Heart right ventricle (tissue), 16 donors: ENCODE measurements around the gene ZNF787. TPM values are rescaled to one million over a fixed set of nuclear protein-coding genes. Genes with fewer than 3 reads are reported as not detected.

Experiments
- ATAC-seq, 8 donors: fragments of 200-7000 bp; cut with Tn5 transposase; one replicate each; pipeline ENCODE4 v1.9.1; 2020; ENCODE audit warnings: mild to moderate bottlenecking in 8 of 8, moderate library complexity in 8 of 8, moderate number of reproducible peaks in 1 of 8
- DNase-seq, 2 donors: peaks; one replicate each; pipeline ENCODE4 v3.0.0-alpha.2; 2020
- H3K27ac ChIP-seq, 10 donors: fragments of 200-600 bp; sonication (generic) in 2 of 10; one replicate each; pipeline versions ENCODE4 v1.5.0 to v1.8.0; 2020 to 2022; ENCODE audit warnings: mild to moderate bottlenecking in 3 of 10
- H3K27me3 ChIP-seq, 7 donors: fragments of 200-600 bp; one replicate each; pipeline ENCODE4 v1.8.0; 2021 to 2022; ENCODE audit warnings: mild to moderate bottlenecking in 2 of 7
- H3K36me3 ChIP-seq, 9 donors: fragments of 200-600 bp; sonication (generic) in 1 of 9; one replicate each; pipeline versions ENCODE4 v1.5.0 to v1.8.0; 2020 to 2022; ENCODE audit warnings: mild to moderate bottlenecking in 2 of 9
- H3K4me1 ChIP-seq, 9 donors: fragments of 200-600 bp; sonication (generic) in 1 of 9; one replicate each; pipeline versions ENCODE4 v1.5.0 to v1.8.0; 2020 to 2022; ENCODE audit warnings: mild to moderate bottlenecking in 4 of 9
- H3K4me3 ChIP-seq, 10 donors: fragments of 200-600 bp; sonication (generic) in 2 of 10; one replicate each; pipeline versions ENCODE4 v1.5.0 to v1.8.0; 2020 to 2022; ENCODE audit warnings: mild to moderate bottlenecking in 7 of 10, moderate library complexity in 2 of 10
- H3K9me3 ChIP-seq, 11 donors: fragments of 200-600 bp in 10 of 11; sonication (generic) in 2 of 11; one replicate each; pipeline versions ENCODE4 v1.5.0 to v1.8.0; 2013 to 2022; ENCODE audit warnings: mild to moderate bottlenecking in 2 of 11, control low read depth in 1 of 11, moderate library complexity in 1 of 11
- CTCF ChIP-seq, 9 donors: fragments of 200-600 bp; sonication (generic) in 2 of 9; IDR thresholded peaks; one replicate each; pipeline versions ENCODE4 v1.5.0 to v1.8.0; 2021 to 2022; ENCODE audit warnings: antibody characterized with exemption in 9 of 9, mild to moderate bottlenecking in 5 of 9, moderate library complexity in 1 of 9
- WGBS, 2 donors: extraction: QIAGEN DNeasy Blood & Tissue Kit; methylation state at CpG; one replicate each; pipeline ENCODE4 v1.1.7; 2013; ENCODE audit warnings: inconsistent platforms in 1 of 2; 5-methylcytosine and 5-hydroxymethylcytosine counted together
- intact Hi-C, 10 donors: fragments of 100-400 bp; cut with DNase I; formaldehyde crosslinking; loops; one replicate each; pipeline versions ENCODE4 v1.11.1 to v1.14.2; 2022
- polyA plus RNA-seq, 2 donors: library from polyadenylated mRNA; stranded (reverse); fragments of 200-250 nt; gene quantifications; one replicate each; pipeline ENCODE4 v1.2.3, GENCODE V29; 2013
- total RNA-seq, 10 donors: library from RNA; stranded (reverse); fragmentation: NEBNext Ultra II Directional in 3 of 10; extraction: Animal tissue kit (Norgen Biotek cat#: 25700) in 3 of 10; gene quantifications; one replicate each; pipeline versions ENCODE4 v1.2.1 to v1.2.4, GENCODE V29; 2021 to 2023
- donor health status: Arrhythmogenic right ventricular cardiomyopathy.
- donor health status: ischemic (EF 13 %, LVEDD 7.1; RV severe dilation, severe dysfunction).
- donor health status: healthy with polysubstance abuse.
- donor health status: DM: no; HTN: yes; CAD: no.
- donor health status: DM: no; HTN: no; CAD: no.
- donor health status: ischemic (EF 25% LVEDD 6.9; RV normal size, moderate dysfunction).
- donor health status: ischemic (EF 25% LVEDD 5.7; RV mildly dilated, moderate dysfunction).
- donor health status: healthy.
- donor health status: DM: yes; HTN: yes; CAD: no.
- donor health status: Ischemic cardiomyopathy.
- donor health status: ischemic (EF 35%, LVEDD 5.7; RV mildly dilated, moderate dysfunction).
- donor health status: nonischemic (EF 11% LVEDD 7.7; RV severe dilation, severe dysfunction).
- donor health status: DM: yes; HTN: yes; CAD: no.
- donor health status: PGD.
- donor health status: ischemic (EF 29% LVEDD 5.4; RV normal size, mild dysfunction).
- donor health status: nonischemic (EF 23%, LVEDD 6.1; RV moderate dilation, normal function).

ZNF787 gene
- total and polyA plus RNA-seq, 12 donors = 18.5 to 47.2 (median 28.4) TPM

- peak overlapping the region in 9 of 10 donors; percentile 63 to 93 (median 83) for H3K4me3 ChIP-seq
- H3K27me3 ChIP-seq = no peaks in the 10 kb centered on the region
- intact Hi-C loops = no loop called here
- H3K9me3 ChIP-seq = no peaks in the 10 kb centered on the region
- H3K27ac ChIP-seq = peak overlapping the region; percentile 94 to 100 (median 96)
- DNase-seq (no peak), ATAC-seq (no peak)
- TF ChIP-seq CTCF (IDR thresholded peaks at IDR 0.05) = no peak
- peaks cover 0 to 7% (median 0%) of the 10 kb centered on the region in 9 donors for H3K36me3 ChIP-seq
- peaks cover 28 to 68% (median 57%) of the 10 kb centered on the region in 9 donors for H3K4me1 ChIP-seq
- 29 to 34% methylated on average over 8 of the region's 8 CpGs for WGBS, 2 donors
Measured at GRCh38 chr19:56118666-56119581, 2.2 kb downstream of the ZNF787 start.

GRCh38 chr19:56117889-56118288 is 3.2 kb downstream of the ZNF787 start:
- TF ChIP-seq CTCF (IDR thresholded peaks at IDR 0.05) = no peak
- no peak for DNase-seq
- WGBS, 2 donors = 63 to 68% methylated on average over 9 of the region's 9 CpGs
- Histone ChIP-seq H3K9me3 (no peaks in the 10 kb centered on the region), H3K4me1 (peaks cover 31 to 79% (median 67%) of the 10 kb centered on the region in 9 donors), H3K27ac (peak overlapping the region in 3 of 10 donors; percentile 95 to 98 (median 96)), H3K4me3 (no peak overlapping the region), H3K27me3 (no peaks in the 10 kb centered on the region), H3K36me3 (peaks cover 0 to 7% (median 0%) of the 10 kb centered on the region in 9 donors)
- ATAC-seq = no peak
- intact Hi-C loops = no loop called here

- Histone ChIP-seq H3K36me3 (peaks cover 0 to 7% (median 0%) of the 10 kb centered on the region in 9 donors), H3K27ac (peak overlapping the region in 1 of 10 donors; percentile 96), H3K4me3 (no peak overlapping the region), H3K4me1 (peaks cover 36 to 83% (median 72%) of the 10 kb centered on the region in 9 donors), H3K9me3 (no peaks in the 10 kb centered on the region), H3K27me3 (no peaks in the 10 kb centered on the region)
- DNase-seq = no peak
- 73 to 74% methylated on average over 14 of the region's 14 CpGs for WGBS, 2 donors
- intact Hi-C loops = no loop called here
- ATAC-seq = no peak
- TF ChIP-seq CTCF (IDR thresholded peaks at IDR 0.05) = no peak
Measured at GRCh38 chr19:56117376-56117884, 3.7 kb downstream of the ZNF787 start.

GRCh38 chr19:56116606-56117005 is 4.5 kb downstream of the ZNF787 start:
- H3K4me1 ChIP-seq = peaks cover 43 to 87% (median 74%) of the 10 kb centered on the region in 9 donors
- H3K36me3 ChIP-seq = peaks cover 0 to 7% (median 0%) of the 10 kb centered on the region in 9 donors
- no peak overlapping the region for H3K27ac ChIP-seq
- H3K4me3 ChIP-seq = no peak overlapping the region
- H3K27me3 ChIP-seq = no peaks in the 10 kb centered on the region
- TF ChIP-seq CTCF (IDR thresholded peaks at IDR 0.05) = no peak
- no peak for DNase-seq
- no peak for ATAC-seq
- H3K9me3 ChIP-seq = no peaks in the 10 kb centered on the region
- intact Hi-C loops = no loop called here
- 83 to 87% methylated on average over 6 of the region's 6 CpGs for WGBS, 2 donors
